Measurements from ENCODE around the gene BLTP3A. TPM values are rescaled to one million over a fixed set of nuclear protein-coding genes. Genes with fewer than 3 reads are reported as not detected.

The BLTP3A gene
- total and polyA plus RNA-seq, 2 of the 8 experiments (the other 6 are each of a cell fraction or from before 2014, with no cell fraction given) = 8.5 to 17.2 TPM

- TF ChIP-seq CHD7 (IDR thresholded peaks at IDR 0.05; ENCODE audit: insufficient replicate concordance, low read length) = no peak
- no peak for TF ChIP-seq USF2 (IDR thresholded peaks at IDR 0.05; ENCODE audit: low read length)
- peak; percentile 72; the same call in 1 of the 2 replicates for TF ChIP-seq RBBP5 (IDR thresholded peaks at IDR 0.05; ENCODE audit: borderline replicate concordance, low read depth, low read length)
Measured at GRCh38 chr6:34791701-34792604, at the start of gene BLTP3A (continued).

All from H1 (cell line).